ENCODE measurements around the gene SH3TC2.

SH3TC2 gene

DNA sequence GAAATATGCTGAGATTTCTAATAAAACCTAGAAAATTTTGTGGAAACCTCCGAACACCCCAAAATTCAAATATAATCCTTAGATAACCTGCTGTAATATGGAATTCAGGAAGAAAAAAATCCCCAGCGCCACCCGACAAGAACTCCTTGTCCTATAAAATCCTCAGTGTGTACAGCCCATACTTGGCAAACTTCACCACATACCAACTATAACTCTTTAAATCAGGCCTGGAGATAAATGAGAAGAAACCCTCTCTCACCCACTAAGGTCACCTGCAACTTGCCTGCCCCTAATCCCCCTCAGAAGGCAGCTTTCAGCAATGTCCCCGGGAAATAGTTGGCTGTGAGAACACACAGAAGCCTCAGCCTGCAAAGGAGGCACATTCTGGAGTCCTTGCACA, 90.5 kb downstream of the SH3TC2 start:
- no peak for DNase-seq (ENCODE audit: low spot score)

- no peak for DNase-seq (ENCODE audit: low spot score)
Observed at GRCh38 chr5:148970876-148971275, 92.0 kb downstream of the SH3TC2 start.

- DNase-seq (ENCODE audit: low spot score) = no peak
Observed at GRCh38 chr5:148970228-148970627, 92.6 kb downstream of the SH3TC2 start.

DNA sequence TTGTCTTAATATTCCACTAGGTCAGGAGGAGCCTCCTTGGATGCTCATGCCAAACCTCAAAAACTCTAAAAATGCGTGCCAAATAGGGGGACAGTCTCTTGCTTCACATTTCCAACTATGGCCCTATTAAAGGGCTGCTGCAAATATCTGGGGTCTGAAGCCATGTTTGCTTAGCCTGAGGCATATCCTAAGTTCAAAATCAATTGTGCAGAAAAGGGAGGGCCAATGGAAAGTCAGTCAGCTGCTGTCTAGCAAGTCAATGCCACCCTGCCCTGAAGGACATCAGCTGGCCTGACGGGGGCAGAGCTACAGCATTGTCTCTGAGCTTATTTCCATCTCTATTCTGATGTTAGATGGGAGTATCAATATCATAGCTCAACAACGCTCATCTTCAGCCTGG, 93.6 kb downstream of the SH3TC2 start:
- no peak for DNase-seq (ENCODE audit: low spot score)

- DNase-seq (ENCODE audit: low spot score) = no peak
Observed at GRCh38 chr5:148968311-148968710, 94.6 kb downstream of the SH3TC2 start.

DNA sequence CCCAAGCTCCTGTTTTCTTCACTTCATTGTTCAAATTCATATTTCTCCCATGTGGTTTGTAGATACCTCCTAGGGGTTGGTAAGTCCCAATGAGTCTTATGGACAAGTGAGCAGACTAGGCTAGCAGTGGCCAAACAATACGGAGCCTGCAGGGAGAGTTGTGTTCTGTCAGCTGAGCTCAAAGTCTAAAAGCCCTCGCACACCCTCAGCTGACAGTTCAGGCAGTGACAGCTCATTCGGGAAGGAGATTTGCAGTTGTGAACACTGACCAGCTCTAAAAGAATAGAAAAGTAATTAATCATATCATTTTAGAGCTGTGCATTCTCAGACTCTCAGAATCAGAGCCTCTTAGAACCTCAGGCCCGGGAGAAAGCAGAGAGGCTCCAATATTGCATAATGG, 95.1 kb downstream of the SH3TC2 start:
- DNase-seq (ENCODE audit: low spot score) = no peak

GRCh38 chr5:148966938-148967337, 95.9 kb downstream of the SH3TC2 start:
- no peak for DNase-seq (ENCODE audit: low spot score)

GRCh38 chr5:148966348-148966747, 96.5 kb downstream of the SH3TC2 start:
- DNase-seq (ENCODE audit: low spot score) = no peak

GRCh38 chr5:148965511-148966265, 97.2 kb downstream of the SH3TC2 start:
- no peak for DNase-seq (ENCODE audit: low spot score)

- DNase-seq (ENCODE audit: low spot score) = no peak
Observed at GRCh38 chr5:148963664-148964063, 99.2 kb downstream of the SH3TC2 start.

GRCh38 chr5:148962761-148963324, 100.0 kb downstream of the SH3TC2 start:
- no peak for DNase-seq (ENCODE audit: low spot score)

- no peak for DNase-seq (ENCODE audit: low spot score)
Observed at GRCh38 chr5:148962200-148962550, 100.7 kb downstream of the SH3TC2 start.

GRCh38 chr5:148961261-148962199, 101.3 kb downstream of the SH3TC2 start:
- no peak for DNase-seq (ENCODE audit: low spot score)

- no peak for DNase-seq (ENCODE audit: low spot score)
Observed at GRCh38 chr5:148960070-148960769, 102.6 kb downstream of the SH3TC2 start.

- DNase-seq (ENCODE audit: low spot score) = peak; percentile 13
Observed at GRCh38 chr5:148957591-148958202, 105.2 kb downstream of the SH3TC2 start.

- no peak for DNase-seq (ENCODE audit: low spot score)
Observed at GRCh38 chr5:148956477-148957385, 106.1 kb downstream of the SH3TC2 start.

Data from SK-N-DZ (cell line).